DND-41 (cell line): ENCODE measurements around the gene PPP2R2D.

Source experiments
- ATAC-seq: fragments of 200-7000 bp; cut with Tn5 transposase; 3 replicates; pipeline ENCODE4 v1.9.1; 2021; ENCODE audit warnings: low read depth; ENCODE audit not compliant: insufficient read depth
- DNase-seq: peaks from one replicate; pipeline ENCODE4 v3.0.0-alpha.2; 2020
- H2AFZ ChIP-seq: 2 replicates; pipeline ENCODE4 v1.6.0; 2012; ENCODE audit warnings: low read depth, low read length
- H3K27ac ChIP-seq: 2 replicates; pipeline ENCODE4 v1.5.1; 2012; ENCODE audit warnings: low read length, inconsistent platforms
- H3K27me3 ChIP-seq: fragments of 200-600 bp; sonication (generic); 2 replicates; pipeline ENCODE4 v1.6.0; 2012; ENCODE audit warnings: low read length, mild to moderate bottlenecking, inconsistent platforms; ENCODE audit not compliant: insufficient read depth, poor library complexity
- H3K36me3 ChIP-seq: 2 replicates; pipeline ENCODE4 v1.5.1; 2012; ENCODE audit warnings: low read length, inconsistent platforms; ENCODE audit not compliant: insufficient read depth
- H3K4me1 ChIP-seq: 2 replicates; pipeline ENCODE4 v1.5.1; 2012; ENCODE audit warnings: mild to moderate bottlenecking, low read length; ENCODE audit not compliant: insufficient read depth
- H3K4me2 ChIP-seq: 2 replicates; pipeline ENCODE4 v1.6.0; 2012; ENCODE audit warnings: mild to moderate bottlenecking, moderate library complexity, low read length, inconsistent platforms; ENCODE audit not compliant: insufficient read depth
- H3K4me3 ChIP-seq, 2 experiments: fragments of 200-600 bp in 1 of 2; shearing (Covaris generic) in 1 of 2; 2 replicates each; pipeline ENCODE4 v1.5.1; 2012 to 2016; ENCODE audit warnings: inconsistent platforms in 2 of 2, low read length in 2 of 2, mild to moderate bottlenecking in 2 of 2, low read depth in 1 of 2, moderate library complexity in 1 of 2
- H3K79me2 ChIP-seq: 2 replicates; pipeline ENCODE4 v1.6.0; 2012; ENCODE audit warnings: low read length, inconsistent platforms; ENCODE audit not compliant: insufficient read depth
- H3K9ac ChIP-seq: 2 replicates; pipeline ENCODE4 v1.6.0; 2012; ENCODE audit warnings: low read depth, mild to moderate bottlenecking, inconsistent platforms, low read length, moderate library complexity
- H3K9me3 ChIP-seq: 2 replicates; pipeline ENCODE4 v1.5.1; 2012; ENCODE audit warnings: low read length, moderate library complexity, mild to moderate bottlenecking, inconsistent platforms; ENCODE audit not compliant: insufficient read depth, severe bottlenecking
- H4K20me1 ChIP-seq: 2 replicates; pipeline ENCODE4 v1.6.0; 2012; ENCODE audit warnings: low read length; ENCODE audit not compliant: insufficient read depth
- CTCF ChIP-seq: IDR thresholded peaks from 2 replicates; pipeline ENCODE4 v1.5.1; 2012; ENCODE audit warnings: borderline replicate concordance, low read length, moderate library complexity, mild to moderate bottlenecking; ENCODE audit not compliant: poor library complexity, severe bottlenecking; ENCODE audit errors: extremely low read depth
- EZH2 ChIP-seq: IDR thresholded peaks from 3 replicates; pipeline ENCODE4 v1.6.1; 2012; ENCODE audit warnings: borderline replicate concordance, low read depth, mild to moderate bottlenecking, moderate library complexity, low read length, inconsistent platforms; ENCODE audit not compliant: severe bottlenecking

Gene PPP2R2D

GRCh38 chr10:131935260-131935659 is 34.5 kb downstream of the PPP2R2D start:
- H3K4me3 ChIP-seq: no peak overlapping the region
- no peak overlapping the region for H3K4me2 ChIP-seq
- peaks cover 9% of the 10 kb centered on the region for H3K4me1 ChIP-seq
- H4K20me1 ChIP-seq: peaks cover 70% of the 10 kb centered on the region
- H3K9ac ChIP-seq: no peak overlapping the region
- TF ChIP-seq EZH2 (no peak), CTCF (no peak)
- DNase-seq: no peak
- peaks cover 52% of the 10 kb centered on the region for H3K36me3 ChIP-seq
- H3K27me3 ChIP-seq: no peaks in the 10 kb centered on the region
- peaks cover 76% of the 10 kb centered on the region for H3K79me2 ChIP-seq
- peak; percentile 52; the same call in 2 of the 3 replicates for ATAC-seq
- H2AFZ ChIP-seq: no peak overlapping the region
- H3K27ac ChIP-seq: peak overlapping the region; percentile 18
- no peaks in the 10 kb centered on the region for H3K9me3 ChIP-seq

GRCh38 chr10:131936294-131936693 is 35.5 kb downstream of the PPP2R2D start:
- no peak overlapping the region for H3K27ac ChIP-seq
- DNase-seq (no peak), ATAC-seq (no peak)
- peaks cover 9% of the 10 kb centered on the region for H3K4me1 ChIP-seq
- H3K36me3 ChIP-seq: peaks cover 62% of the 10 kb centered on the region
- no peaks in the 10 kb centered on the region for H3K9me3 ChIP-seq
- H3K9ac ChIP-seq: no peak overlapping the region
- H4K20me1 ChIP-seq: peaks cover 66% of the 10 kb centered on the region
- TF ChIP-seq CTCF (no peak), EZH2 (no peak)
- no peaks in the 10 kb centered on the region for H3K27me3 ChIP-seq
- H3K4me2 ChIP-seq: no peak overlapping the region
- H2AFZ ChIP-seq: no peak overlapping the region
- no peak overlapping the region for H3K4me3 ChIP-seq
- H3K79me2 ChIP-seq: peaks cover 66% of the 10 kb centered on the region

GRCh38 chr10:131936736-131937135 is 35.9 kb downstream of the PPP2R2D start:
- DNase-seq (no peak), ATAC-seq (no peak)
- H3K4me3 ChIP-seq: no peak overlapping the region
- peaks cover 66% of the 10 kb centered on the region for H3K36me3 ChIP-seq
- no peaks in the 10 kb centered on the region for H3K9me3 ChIP-seq
- TF ChIP-seq EZH2 (no peak), CTCF (no peak)
- no peak overlapping the region for H3K4me2 ChIP-seq
- no peak overlapping the region for H3K9ac ChIP-seq
- H4K20me1 ChIP-seq: peaks cover 62% of the 10 kb centered on the region
- H2AFZ ChIP-seq: no peak overlapping the region
- peaks cover 61% of the 10 kb centered on the region for H3K79me2 ChIP-seq
- no peaks in the 10 kb centered on the region for H3K27me3 ChIP-seq
- H3K27ac ChIP-seq: no peak overlapping the region
- H3K4me1 ChIP-seq: peaks cover 9% of the 10 kb centered on the region

- Histone ChIP-seq H3K36me3 (peaks cover 68% of the 10 kb centered on the region), H3K4me2 (no peak overlapping the region)
- TF ChIP-seq EZH2 (no peak), CTCF (no peak)
Measured at GRCh38 chr10:131937836-131938235, 37.0 kb downstream of the PPP2R2D start.

More at GRCh38 chr10:131937836-131938235, 37.0 kb downstream of the PPP2R2D start:
- ATAC-seq (no peak), DNase-seq (no peak)
- Histone ChIP-seq H3K9me3 (no peaks in the 10 kb centered on the region), H4K20me1 (peaks cover 55% of the 10 kb centered on the region), H3K27ac (no peak overlapping the region), H3K79me2 (peaks cover 50% of the 10 kb centered on the region), H2AFZ (no peak overlapping the region), H3K4me3 (no peak overlapping the region), H3K4me1 (peaks cover 9% of the 10 kb centered on the region), H3K9ac (no peak overlapping the region), H3K27me3 (no peaks in the 10 kb centered on the region)
